GM19372 (cell line): ENCODE results near the gene ADCY6.

Experiments
- ATAC-seq: cut with Tn5 transposase; IDR thresholded peaks from one replicate; pipeline ENCODE4 v1.9.1; 2021; ENCODE audit warnings: mild to moderate bottlenecking, low read depth, moderate library complexity; ENCODE audit not compliant: unreplicated experiment

Gene ADCY6

DNA sequence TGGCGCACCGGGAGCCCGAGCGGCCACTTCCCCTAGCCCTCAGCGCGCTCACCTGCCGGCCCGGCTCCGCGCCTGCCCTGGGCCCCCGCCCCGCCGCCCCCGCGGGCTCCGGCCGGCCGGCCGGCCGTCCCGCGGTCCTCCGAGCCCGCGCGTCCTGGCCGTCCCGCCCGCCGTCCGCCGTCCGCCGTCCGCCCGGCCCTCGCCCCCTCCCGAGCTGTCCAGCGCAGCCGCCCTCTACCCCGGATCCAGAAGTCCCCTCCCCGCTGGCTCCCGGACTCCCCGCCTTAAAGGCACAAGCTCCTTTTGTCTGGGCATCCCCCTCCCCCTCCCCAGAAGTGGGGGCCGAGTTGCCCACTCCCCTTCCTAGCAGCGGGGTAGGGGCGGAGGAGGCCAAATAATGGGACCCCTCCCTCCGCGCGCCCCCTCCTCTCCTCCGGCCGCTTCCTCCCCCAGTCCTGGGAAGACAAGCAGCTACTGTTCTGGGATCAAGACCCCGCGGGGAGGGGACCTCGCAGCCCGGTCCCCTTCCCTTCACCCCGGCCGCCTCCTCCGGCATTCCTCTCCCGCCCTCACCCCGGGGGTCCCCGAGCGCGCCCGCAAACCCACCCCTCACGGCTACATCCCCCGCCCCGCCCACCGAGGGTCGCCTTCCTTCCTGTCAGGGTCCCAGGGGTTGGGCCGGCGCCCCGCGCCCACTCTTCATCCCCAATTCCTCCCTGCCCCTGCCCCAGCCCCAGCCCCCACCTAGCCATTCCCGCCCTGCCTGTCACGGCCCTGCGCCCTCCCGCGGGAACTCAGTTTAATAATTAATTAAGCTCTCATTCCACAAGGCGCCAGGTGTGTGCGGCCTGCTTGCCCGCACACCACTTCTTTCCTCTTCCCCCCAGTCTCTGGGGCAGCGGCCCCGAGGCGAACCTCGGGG is at the start of gene ADCY6:
ADCY6 (minus strand) TSS at position 236 of the 922 bp plus-strand sequence. CDS start 5,655 bp downstream, outside the sequence.
- ATAC-seq, result peak; percentile 50

DNA sequence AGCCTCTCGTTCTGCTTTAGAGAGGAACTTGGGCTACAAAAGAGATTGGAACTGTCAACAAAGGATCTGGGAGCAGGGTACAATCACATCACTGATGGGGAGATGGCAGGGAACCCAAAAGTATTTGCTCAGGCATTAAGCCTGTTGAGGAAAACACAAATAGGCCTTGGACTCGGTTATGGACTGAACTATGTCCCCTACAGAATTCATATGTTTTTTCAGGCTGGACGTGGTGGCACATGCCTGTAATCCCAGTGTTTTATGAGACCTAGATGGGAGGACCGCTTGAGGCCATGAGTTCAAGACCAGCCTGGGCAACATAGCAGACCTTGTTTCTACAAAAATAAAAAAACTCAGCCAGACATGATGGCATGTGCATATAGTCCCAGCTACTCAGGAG is 49.2 kb upstream of the ADCY6 start:
- ATAC-seq, result no peak

DNA sequence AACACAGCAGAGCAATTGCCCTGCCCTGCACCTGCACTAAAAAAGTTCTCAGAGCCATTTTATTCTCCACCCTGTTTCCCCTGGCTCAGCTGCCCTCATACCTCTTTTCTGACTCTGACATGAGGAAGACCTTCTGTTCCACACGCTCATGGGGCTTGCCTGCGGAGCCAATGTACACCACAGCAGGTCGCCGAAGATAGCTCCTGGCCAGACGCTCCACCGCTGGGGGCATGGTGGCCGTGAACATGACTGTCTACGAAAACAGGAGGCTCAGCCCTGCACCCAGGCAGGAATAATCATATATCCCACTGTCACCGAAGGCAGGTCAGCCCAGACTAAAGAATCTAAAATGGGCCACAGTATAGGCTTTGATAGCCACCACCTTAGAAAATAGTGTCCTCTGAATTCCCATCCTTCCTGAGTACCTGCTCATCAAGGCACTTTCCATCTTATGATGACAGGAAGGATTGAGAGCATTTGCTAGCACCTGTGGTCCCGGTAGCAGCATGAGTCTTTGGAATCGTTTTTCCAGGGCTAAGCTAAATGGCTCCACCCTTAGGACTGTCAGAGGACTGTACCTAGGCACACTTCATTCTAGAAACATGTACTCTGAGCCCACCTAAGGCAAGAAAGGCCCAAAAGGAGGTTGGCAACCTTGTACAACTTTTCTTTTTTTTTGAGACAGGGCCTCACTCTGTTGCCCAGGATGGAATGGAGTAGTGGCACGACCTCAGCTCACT is 43.6 kb upstream of the ADCY6 start:
- no peak for ATAC-seq

DNA sequence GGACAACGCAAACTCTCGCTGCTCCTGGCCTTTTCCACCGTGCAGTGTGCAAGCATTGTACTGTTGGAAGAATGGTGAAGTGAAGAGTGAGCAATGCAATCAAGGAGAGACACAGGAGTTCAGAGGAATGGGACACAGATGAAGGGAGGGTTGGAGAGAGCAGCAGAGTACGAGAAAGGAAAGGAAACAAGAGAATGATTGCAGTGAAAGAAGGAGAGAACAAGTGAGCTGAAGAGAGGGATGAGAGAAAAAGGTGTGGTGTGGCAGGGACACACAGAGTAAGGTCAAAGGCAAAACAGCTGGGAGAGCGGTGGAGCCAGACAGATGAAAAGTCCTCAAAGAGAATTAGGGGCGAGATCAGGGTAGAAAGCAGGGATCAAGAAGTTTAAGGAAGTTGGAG is 42.4 kb upstream of the ADCY6 start:
- ATAC-seq, result no peak

DNA sequence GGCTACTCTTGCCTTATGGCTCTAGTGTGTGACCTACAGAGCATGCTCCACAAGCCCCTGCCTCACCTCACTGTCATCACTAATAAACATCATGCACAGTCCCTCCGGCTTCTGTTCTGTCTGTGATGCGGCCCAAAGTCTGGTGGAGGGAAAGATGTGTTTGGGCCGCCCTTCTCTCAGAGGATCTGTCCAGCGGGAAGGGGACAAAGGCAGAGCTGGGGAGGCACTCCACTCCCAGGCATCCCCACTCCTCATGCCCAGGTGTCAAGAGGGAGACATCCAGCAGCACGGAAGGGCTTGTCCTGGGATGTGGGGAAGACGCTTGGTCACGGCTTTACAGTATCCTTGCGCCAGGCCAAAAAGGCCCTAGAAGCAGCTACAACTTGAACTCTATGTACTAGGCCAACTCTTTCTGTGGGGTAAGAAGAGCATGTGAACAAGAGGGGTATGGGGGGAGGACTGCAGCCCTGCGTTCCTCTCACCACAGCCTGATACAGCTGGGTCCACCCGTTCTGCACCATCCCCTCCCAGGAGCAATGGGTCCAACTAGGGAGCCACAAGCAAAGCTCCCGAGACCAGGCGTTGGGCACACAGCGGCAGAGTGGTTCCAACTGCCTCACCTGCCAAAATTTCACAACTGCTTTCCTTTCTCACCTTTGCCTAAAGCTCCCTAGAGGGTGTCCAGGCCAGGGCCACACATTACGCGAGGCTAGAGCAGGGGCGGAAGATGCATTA is 40.1 kb upstream of the ADCY6 start:
- no peak for ATAC-seq

DNA sequence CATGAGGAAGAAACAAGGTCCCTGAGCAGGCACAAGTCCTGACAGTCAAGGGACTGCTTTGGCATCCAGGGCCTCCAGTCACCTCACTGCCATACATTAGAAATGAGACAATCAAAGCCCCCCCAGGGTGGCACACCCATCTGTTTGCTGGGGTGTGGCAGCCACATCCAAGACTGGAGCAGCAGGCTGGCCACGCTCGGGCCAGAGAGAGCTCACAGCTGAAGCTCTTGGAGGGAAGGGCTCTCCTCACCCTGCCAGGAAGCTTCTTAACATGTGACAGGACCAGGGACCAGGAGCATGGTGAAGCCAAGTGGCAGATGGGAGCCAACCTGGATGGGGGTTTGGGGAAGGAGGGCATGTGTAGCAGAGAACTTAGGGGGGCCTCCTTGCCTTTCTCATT is 39.4 kb upstream of the ADCY6 start:
- no peak for ATAC-seq

DNA sequence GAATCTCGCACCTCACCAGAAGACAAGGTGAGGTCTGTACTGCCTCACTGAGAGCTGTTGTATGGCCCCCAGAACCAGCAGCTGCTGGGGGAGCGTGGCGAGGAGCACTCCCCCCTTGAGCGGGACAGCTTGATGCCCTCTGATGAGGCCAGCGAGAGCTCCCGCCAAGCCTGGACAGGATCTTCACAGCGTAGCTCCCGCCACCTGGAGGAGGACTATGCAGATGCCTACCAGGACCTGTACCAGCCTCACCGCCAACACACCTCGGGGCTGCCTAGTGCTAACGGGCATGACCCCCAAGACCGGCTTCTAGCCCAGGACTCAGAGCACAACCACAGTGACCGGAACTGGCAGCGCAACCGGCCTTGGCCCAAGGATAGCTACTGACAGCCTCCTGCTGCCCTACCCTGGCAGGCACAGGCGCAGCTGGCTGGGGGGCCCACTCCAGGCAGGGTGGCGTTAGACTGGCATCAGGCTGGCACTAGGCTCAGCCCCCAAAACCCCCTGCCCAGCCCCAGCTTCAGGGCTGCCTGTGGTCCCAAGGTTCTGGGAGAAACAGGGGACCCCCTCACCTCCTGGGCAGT is 38.7 kb upstream of the ADCY6 start:
- no peak for ATAC-seq

DNA sequence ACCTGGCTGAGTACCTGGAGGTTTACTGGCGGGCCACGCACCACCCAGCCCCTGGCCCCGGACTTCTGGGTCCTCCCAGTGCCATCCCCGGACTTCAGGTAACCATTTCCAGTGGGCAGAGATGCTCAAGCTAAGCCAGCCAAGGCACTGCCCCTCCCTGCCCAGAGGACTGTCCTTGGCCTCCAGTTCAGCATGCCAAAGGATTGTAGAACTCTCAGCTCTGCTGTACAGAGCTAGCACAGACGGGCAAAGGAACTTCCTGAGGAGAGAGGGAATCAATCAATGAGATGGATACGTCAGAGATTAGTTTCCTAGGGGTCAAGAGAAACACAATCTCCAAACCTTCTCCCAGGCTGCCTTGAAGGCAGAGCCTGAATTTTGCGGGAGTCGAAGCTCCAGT is 38.1 kb upstream of the ADCY6 start:
- no peak for ATAC-seq

DNA sequence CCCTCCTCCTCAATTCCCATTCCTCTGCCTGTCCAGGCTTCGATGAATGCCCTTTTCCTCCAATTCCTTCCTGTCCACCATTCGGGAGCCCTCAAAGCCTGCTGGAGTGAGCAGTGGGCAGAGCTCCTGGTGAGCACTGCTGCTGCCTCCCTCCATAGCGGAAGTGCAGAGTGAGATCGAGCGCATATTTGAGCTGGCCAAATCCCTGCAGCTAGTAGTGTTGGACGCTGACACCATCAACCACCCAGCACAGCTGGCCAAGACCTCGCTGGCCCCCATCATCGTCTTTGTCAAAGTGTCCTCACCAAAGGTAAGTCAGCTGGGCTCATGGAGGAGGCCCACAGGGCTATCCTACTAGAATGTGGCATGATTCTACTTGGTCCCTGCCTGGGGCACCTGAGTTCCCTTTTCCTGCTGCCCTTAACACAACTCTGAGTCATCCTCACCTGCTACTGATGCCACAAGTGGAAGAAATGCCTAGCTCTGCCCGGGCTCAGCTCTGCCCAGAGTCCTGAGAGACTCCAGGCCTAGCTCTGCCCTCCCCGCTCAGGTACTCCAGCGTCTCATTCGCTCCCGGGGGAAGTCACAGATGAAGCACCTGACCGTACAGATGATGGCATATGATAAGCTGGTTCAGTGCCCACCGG is 37.4 kb upstream of the ADCY6 start:
- no peak for ATAC-seq

DNA sequence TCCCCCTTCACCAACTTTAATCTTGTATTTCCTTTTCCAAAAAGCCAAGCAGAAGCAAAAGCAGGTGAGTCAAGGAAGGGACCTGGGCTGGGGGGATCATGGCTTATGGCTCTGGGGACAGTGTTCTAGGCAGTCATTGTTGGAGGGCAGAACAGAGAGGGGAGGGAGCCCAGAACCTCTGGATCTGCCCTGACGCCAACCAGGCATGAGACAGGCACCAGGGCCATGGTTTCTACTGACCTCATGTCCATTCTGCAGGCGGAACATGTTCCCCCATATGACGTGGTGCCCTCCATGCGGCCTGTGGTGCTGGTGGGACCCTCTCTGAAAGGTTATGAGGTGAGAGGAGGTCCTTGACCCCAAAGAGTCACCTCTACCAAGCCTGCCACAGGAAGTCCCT is 36.0 kb upstream of the ADCY6 start:
- no peak for ATAC-seq

DNA sequence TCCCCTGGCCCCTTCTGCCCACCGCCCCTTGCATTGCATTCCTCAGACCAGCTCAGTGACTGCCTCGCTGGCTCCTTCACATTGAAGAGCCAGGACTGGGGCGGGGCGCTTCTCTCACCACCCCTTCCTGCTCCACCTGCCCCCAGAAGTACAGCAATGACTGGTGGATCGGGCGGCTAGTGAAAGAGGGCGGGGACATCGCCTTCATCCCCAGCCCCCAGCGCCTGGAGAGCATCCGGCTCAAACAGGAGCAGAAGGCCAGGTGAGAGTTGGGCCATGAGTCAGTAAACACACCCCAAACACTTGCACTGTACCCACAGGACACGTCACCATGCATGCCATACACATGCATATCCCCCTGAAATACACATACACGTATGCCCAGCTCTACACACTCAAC is 35.2 kb upstream of the ADCY6 start:
- no peak for ATAC-seq

DNA sequence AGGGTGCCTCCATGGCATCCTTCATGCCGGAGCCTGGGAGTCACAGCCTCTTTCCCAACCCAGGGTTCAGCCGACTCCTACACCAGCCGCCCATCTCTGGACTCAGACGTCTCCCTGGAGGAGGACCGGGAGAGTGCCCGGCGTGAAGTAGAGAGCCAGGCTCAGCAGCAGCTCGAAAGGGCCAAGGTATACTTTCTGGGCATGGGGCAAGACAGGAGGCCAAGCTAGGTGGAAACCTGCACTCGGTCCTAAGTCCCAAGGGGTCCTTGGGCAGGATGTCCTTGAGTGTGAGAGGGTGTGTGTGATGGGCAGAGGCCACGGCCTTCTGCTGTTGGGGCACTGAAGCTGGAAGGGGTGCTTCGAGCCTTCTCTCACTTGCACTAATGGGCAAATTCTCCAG is 34.4 kb upstream of the ADCY6 start:
- ATAC-seq, result no peak

DNA sequence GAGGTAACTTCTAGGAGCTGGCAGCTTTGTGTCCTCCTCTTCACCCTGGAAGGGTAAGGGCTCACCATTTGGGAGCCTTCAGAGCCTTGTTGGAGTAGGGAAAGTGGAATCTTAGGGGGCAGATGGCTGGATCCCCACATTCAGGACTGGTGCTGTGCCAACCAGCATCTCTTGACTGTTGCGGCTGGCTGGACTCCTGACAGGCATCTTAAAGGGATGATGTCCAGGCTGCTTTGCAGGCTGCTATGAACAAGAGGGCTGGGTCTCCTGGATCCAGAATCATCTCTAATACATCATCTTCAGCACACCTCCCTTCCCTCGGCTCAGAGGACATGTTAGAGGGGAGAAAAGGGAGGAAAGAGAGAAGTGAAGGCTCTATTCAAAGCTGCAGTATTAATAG is 33.8 kb upstream of the ADCY6 start:
- ATAC-seq, result no peak

DNA sequence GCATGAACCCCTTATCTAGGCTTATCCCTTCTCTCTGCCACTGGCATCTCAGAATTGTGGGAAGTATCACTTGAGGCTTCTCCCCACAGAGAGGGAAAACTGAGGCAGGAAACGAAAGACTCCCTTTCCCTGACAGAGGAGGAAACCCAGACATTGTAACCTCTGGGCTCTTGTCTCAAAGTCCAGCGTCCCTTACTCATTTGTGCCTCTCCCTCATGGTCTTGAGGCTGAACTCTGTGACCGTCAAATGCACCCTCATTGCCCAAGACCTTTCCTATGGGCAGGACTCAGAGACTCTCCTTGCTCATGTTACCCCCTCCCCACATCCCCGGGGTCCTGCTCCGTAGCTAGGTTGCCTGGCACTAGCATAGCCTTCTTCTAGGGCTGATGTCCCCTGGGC is 33.2 kb upstream of the ADCY6 start:
- ATAC-seq, result no peak

DNA sequence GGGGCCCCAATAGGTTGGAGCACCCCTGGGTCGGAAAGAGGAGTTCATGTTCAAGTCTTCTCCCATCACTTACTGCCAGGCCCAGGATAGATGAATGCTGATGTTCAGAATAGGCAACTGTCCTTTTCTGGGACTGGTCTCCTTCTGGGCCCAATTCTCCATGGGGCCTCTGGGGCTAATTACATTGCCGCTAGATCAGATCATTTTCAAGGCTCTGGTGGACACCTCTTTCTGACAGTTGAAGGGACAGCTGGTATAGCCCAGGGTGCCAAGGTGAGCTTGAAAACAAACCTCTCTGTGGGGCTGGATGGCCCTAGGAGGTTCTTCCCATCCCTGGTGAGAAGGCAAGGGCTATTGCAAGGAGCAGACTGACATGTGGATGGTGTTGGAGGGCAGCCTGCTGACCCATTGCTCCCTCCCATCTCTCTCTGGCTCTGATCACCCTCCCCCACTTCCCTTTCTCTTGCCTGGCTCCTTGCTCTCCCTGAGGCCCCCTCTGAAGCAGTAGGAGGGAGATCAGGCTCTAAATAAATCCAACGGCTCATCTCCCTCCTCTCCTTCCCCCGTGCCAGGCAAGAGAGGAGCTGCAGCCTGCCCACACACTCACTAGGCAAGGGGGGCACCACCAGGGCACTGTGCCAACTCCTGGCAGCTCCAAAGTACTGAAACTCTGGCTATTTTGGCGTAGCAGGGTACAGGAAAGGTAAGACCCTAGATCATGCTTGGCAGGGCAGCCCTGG is 31.3 kb upstream of the ADCY6 start:
- no peak for ATAC-seq

DNA sequence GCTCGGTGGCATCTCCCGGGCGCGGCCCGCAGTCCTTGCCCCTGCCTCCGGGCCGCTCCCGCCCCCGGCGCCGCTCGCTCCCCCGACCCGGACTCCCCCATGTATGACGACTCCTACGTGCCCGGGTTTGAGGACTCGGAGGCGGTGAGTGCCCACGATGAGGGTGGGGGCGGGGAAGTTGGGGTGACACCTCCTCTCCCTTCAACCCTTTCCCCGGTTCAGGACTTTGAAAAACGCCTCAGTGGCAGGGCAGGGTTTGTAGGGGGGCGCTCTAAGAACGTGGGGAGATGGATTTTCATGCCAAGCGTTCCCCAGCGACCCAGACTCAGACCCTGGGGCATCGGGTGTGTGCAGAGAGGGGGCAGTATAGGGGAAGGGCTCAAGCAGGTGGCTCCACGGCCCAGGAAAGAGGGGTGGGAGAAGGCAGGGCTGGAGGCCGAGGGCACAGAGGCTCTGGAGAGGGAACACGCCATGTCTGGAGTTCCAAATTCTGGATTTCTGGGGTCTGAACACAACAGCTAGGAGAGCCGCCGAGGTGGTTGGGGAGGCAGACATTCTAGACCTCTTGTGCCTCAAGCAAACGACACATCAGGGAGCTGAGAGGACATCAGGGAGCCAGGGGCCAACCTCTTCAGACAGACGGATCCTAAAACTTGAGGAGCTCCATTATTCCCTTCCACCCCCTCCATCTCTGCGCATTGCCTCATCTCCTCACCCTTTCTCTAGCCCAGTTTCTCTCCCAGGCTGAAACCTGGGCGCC is 30.1 kb upstream of the ADCY6 start:
- no peak for ATAC-seq

DNA sequence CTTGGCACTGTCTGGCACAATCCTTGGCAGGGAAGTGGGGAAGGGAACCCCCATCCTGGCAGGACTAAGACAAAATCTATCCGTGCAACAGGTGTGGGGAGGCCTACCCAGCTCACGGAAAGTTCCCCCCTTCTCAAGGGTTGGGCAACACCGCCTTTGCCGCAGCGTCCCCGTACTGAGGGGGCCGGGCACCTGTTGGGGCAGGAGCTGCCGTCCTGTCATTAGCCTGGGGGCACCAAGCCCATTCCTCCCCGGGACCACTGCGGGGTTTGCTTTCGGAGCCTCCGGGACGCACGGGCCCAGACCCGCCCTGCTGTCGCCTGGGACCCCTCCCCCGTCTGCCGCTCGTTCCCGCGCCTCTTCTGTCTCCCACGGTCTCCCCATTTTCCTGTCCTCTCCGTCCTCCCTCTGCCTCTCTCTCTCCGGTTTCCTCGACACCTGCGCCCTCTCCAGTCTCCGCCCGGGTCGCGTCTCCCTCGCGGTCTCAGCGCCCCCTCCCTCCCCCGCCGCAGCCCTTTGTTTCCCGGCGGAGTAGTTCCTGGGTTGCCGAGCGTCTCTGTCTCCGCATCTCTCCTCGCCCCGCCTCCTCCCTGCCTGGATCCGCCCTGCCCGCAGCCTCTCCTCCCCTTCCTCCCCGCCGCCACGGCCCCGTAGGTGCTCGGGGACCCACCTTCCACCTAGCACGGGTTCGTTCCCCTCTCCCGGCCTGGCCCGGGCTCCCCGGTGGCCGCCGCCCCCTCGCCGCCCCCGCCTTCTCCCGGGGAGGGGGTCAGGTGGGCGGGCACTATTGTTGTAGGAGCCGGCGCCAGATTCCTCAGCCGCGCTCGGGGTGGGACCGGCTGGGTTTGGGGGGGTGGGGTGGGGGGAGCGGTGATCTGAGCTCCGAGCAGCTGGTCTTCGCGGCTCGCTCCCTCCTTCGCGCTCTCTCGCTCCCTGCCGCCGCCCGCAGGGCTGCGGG is 29.3 kb upstream of the ADCY6 start, which contains the start of gene CACNB3:
CACNB3 (plus strand) TSS at position 624 of the 958 bp plus-strand sequence. CDS start 434 bp downstream, outside the sequence.
- no peak for ATAC-seq
